GM12878 (cell line): ENCODE measurements around the gene UNC13D. TPM values are rescaled to one million over a fixed set of nuclear protein-coding genes. Genes with fewer than 3 reads are reported as not detected.

Source experiments
- ATAC-seq: fragments of 200-7000 bp; cut with Tn5 transposase; 3 replicates; pipeline ENCODE4 v1.9.1; 2020; ENCODE audit warnings: mild to moderate bottlenecking, moderate library complexity
- BruUV-seq: library from RNA; stranded (reverse); fragments of 400-500 nt; replicated peaks from 2 replicates; lab custom pipeline; 2021; lab: Mats Ljungman, UMichigan
- CTCF ChIA-PET: fragments of 300-600 bp; sonication (Branson Sonifier 250); formaldehyde crosslinking; extraction: SDS; loops from one replicate; lab custom pipeline; 2021; ENCODE audit warnings: inconsistent platforms; lab: Yijun Ruan, JAX
- POLR2A ChIA-PET: fragments of 350-600 bp; formaldehyde crosslinking; extraction: SDS; loops from one replicate; lab custom pipeline; 2021; ENCODE audit warnings: inconsistent platforms; lab: Charles Lee
- RAD21 ChIA-PET: fragments of 300-600 bp; sonication (Branson Sonifier 250); formaldehyde crosslinking; loops from one replicate; lab custom pipeline; 2023; ENCODE audit warnings: antibody characterized with exemption; ENCODE audit not compliant: unreplicated experiment; lab: Charles Lee
- SMC1A ChIA-PET: fragments of 300-600 bp; sonication (Branson Sonifier 250); formaldehyde crosslinking; loops from one replicate; lab custom pipeline; 2023; ENCODE audit not compliant: unreplicated experiment, uncharacterized antibody; lab: Charles Lee
- DNase-seq: peaks from one replicate; pipeline ENCODE4 v3.0.0-alpha.2; 2011; ENCODE audit warnings: low read depth, low spot score
- FAIRE-seq: peaks from 3 replicates; lab custom pipeline; 2011; peaks lifted over from hg19 to GRCh38; lab: Jason Lieb, UNC
- H2AFZ ChIP-seq: 2 replicates; pipeline ENCODE4 v1.6.0; 2011; ENCODE audit warnings: low read depth, low read length, control low read depth; ENCODE audit not compliant: control insufficient read depth
- H3K27ac ChIP-seq: 2 replicates; pipeline ENCODE4 v1.5.1; 2011; ENCODE audit warnings: control low read depth; ENCODE audit not compliant: control insufficient read depth, insufficient read depth
- H3K27me3 ChIP-seq, 2 experiments: replicated peaks in 1 of 2; 2 replicates each; pipeline versions ENCODE4 v1.6.0 to v1.6.1; 2011; ENCODE audit warnings: low read length in 1 of 2; ENCODE audit not compliant: control insufficient read depth in 2 of 2, insufficient read depth in 2 of 2
- H3K36me3 ChIP-seq, 2 experiments: 2 replicates each; pipeline ENCODE4 v1.5.1; 2011; ENCODE audit warnings: low read length in 1 of 2; ENCODE audit not compliant: control insufficient read depth in 2 of 2, insufficient read depth in 2 of 2
- H3K4me1 ChIP-seq: 2 replicates; pipeline ENCODE4 v1.6.1; 2011; ENCODE audit warnings: mild to moderate bottlenecking, low read length, moderate library complexity, mixed read lengths; ENCODE audit not compliant: control insufficient read depth, insufficient read depth
- H3K4me2 ChIP-seq: 2 replicates; pipeline ENCODE4 v1.6.0; 2011; ENCODE audit warnings: control low read depth; ENCODE audit not compliant: control insufficient read depth, insufficient read depth
- H3K4me3 ChIP-seq: fragments of 200-600 bp; sonication (generic); 2 replicates; pipeline ENCODE4 v1.5.1; 2016
- H3K79me2 ChIP-seq: 2 replicates; pipeline ENCODE4 v1.6.0; 2011; ENCODE audit warnings: low read length; ENCODE audit not compliant: control insufficient read depth, insufficient read depth
- H3K9ac ChIP-seq: 2 replicates; pipeline ENCODE4 v1.8.0; 2011; ENCODE audit warnings: low read length, control low read depth, mixed read lengths; ENCODE audit not compliant: control insufficient read depth, insufficient read depth
- H3K9me3 ChIP-seq: replicated peaks from 3 replicates; pipeline ENCODE4 v1.5.1; 2011; ENCODE audit warnings: mild to moderate bottlenecking, low read length; ENCODE audit not compliant: control insufficient read depth, insufficient read depth
- H4K20me1 ChIP-seq: 2 replicates; pipeline ENCODE4 v1.6.0; 2011; ENCODE audit not compliant: control insufficient read depth, insufficient read depth
- CEBPB ChIP-seq, 2 experiments: fragments of 150-350 bp in 1 of 2; IDR thresholded peaks; 2 replicates each; pipeline ENCODE4 v1.6.1; 2012 to 2014; ENCODE audit warnings: low read depth in 2 of 2, low read length in 2 of 2, borderline replicate concordance in 1 of 2, inconsistent platforms in 1 of 2
- HSF1 ChIP-seq: fragments of 150-350 bp; IDR thresholded peaks from 2 replicates; pipeline ENCODE4 v1.6.1; 2014; ENCODE audit warnings: mild to moderate bottlenecking, low read depth, low read length
- POLR2A ChIP-seq: IDR thresholded peaks from 2 replicates; pipeline ENCODE4 v1.6.1; 2011; ENCODE audit warnings: low read depth, mild to moderate bottlenecking, low read length
- SUZ12 ChIP-seq: fragments of 200-600 bp; sonication (generic); IDR thresholded peaks from one replicate; pipeline ENCODE4 v1.6.1; 2018; ENCODE audit warnings: antibody characterized with exemption, mild to moderate bottlenecking; ENCODE audit not compliant: unreplicated experiment
- TCF3 ChIP-seq: IDR thresholded peaks from 2 replicates; pipeline ENCODE4 v1.6.1; 2012; ENCODE audit warnings: low read depth, mild to moderate bottlenecking, low read length, borderline replicate concordance; ENCODE audit not compliant: insufficient read depth
- WGBS: methylation state at CpG from one replicate; pipeline ENCODE4 v1.1.6; 2016; ENCODE audit warnings: low lambda C conversion rate; ENCODE audit not compliant: insufficient replicate concordance, insufficient coverage; ENCODE audit errors: missing lambda C conversion rate; 5-methylcytosine and 5-hydroxymethylcytosine counted together
- in situ Hi-C: fragments of 300-500 bp; cut with MboI; formaldehyde crosslinking; loops from 9 replicates; pipeline ENCODE4 v1.14.3; 2018; ENCODE audit warnings: mixed read lengths
- intact Hi-C: fragments of 100-400 bp; cut with micrococcal nuclease; formaldehyde crosslinking; loops from one replicate; pipeline ENCODE4 v1.14.2; 2022; ENCODE audit not compliant: unreplicated experiment
- polyA plus RNA-seq, 11 experiments: library from polyadenylated mRNA; depleted of rRNA in 4 of 11; unstranded in 6 of 11; stranded (reverse) in 5 of 11; fragments of >200 nt; fragmentation: Nextera tagmentation in 4 of 11; fragmentation: Illumina TruSeq in 1 of 11; extraction: Ambion mirVana in 4 of 11; extraction: Trizol in 1 of 11; gene quantifications; 1 replicate in 1 of 11; 2 replicates in 10 of 11; pipeline versions ENCODE4 v1.2.1 to v1.2.3, GENCODE V29; 2011 to 2016; ENCODE audit warnings: inconsistent platforms in 2 of 11, missing spikeins in 2 of 11, low read depth in 1 of 11
- total RNA-seq, 4 experiments: library from RNA; depleted of rRNA in 3 of 4; stranded (reverse); fragments of >200 nt in 3 of 4; fragmentation: Illumina TruSeq in 1 of 4; extraction: Trizol in 1 of 4; gene quantifications; 2 replicates each; pipeline versions ENCODE4 v1.2.1 to v1.2.3, GENCODE V29; 2013 to 2021

The UNC13D gene
- total and polyA plus RNA-seq, 10 of the 15 experiments (the other 5 are each of a cell fraction or from before 2014, with no cell fraction given), result 0.32 to 63.9 (median 25.2) TPM

DNA sequence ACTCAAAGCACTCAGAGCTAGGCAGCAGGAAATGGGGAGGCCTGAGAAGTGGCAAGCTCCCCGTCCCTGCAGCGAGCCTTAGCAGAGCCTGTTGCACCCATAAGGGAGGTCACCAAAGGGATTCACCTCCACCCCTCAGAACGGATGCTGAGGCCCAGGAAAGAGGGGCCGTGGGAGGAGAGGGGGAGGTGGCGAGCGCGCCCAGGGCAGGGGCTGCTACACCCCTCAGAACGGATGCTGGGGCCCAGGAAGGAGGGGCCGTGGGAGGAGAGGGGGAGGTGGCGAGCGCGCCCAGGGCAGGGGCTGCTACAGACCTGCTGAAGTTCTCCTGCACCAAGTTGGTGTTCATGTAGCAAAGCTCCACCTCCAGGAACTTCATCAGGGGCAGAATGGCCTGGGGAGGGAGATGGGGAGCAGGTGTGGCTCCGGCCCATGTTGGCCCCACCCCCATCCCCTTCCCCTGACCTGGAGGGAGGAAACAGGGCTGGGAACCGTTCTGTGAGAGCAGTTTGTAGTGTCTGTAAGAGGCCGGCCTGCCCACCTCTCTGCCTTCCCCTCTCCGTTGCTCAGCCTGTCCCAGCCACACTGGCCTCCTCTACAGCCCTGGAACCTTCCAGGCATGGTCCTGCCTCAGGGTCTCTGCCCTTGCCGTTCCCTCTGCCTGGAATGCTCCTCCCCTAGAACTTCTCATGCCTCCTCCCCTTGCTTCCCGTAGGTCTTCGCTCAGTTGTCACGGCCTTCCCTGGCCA lies 11.4 kb downstream of the UNC13D start:
- Histone ChIP-seq H3K79me2 (no peaks in the 10 kb centered on the region), H3K4me3 (no peak overlapping the region), H4K20me1 (no peaks in the 10 kb centered on the region), H3K9ac (no peak overlapping the region), H3K27me3 (no peaks in the 10 kb centered on the region), H3K4me1 (no peaks in the 10 kb centered on the region), H3K36me3 (peaks cover 3 to 8% of the 10 kb centered on the region in 2 experiments; a peak in 3 of 4 replicates), H3K27ac (0 out of 2 replicates have a peak overlapping the region, but pooled peaks have one; percentile 4), H3K9me3 (no peaks in the 10 kb centered on the region), H3K4me2 (no peak overlapping the region), H2AFZ (no peak overlapping the region)
- intact Hi-C loops (no loop called here), in situ Hi-C loops (no loop called here)
- ChIA-PET SMC1A (interaction anchor here (1.0 to 1.3 kb wide), 2 partner anchors 11 to 41 kb away, joined by 3 to 4 read pairs; no protein-coding TSS in a partner anchor), POLR2A (interaction anchor here (0.6 to 1.0 kb wide), 6 partner anchors 13 to 79 kb away, joined by 3 to 4 read pairs (median 3); no protein-coding TSS in a partner anchor), RAD21 (interaction anchor here (0.7 to 1.6 kb wide), 3 partner anchors 12 to 56 kb away, joined by 3 to 4 read pairs (median 4); no protein-coding TSS in a partner anchor), CTCF (interaction anchor here (0.7 kb wide), 1 partner anchor 26 kb away, joined by 3 read pairs; no protein-coding TSS in a partner anchor)
- BruUV-seq, result no TSS peak
- FAIRE-seq (no peak), ATAC-seq (peak; percentile 50), DNase-seq (no peak)
- TF ChIP-seq POLR2A, result 0 out of 2 replicates have a peak, but pooled peaks have one; percentile 9
- no peak for TF ChIP-seq SUZ12
- WGBS, result 65% methylated on average over 20 of the region's 20 CpGs

DNA sequence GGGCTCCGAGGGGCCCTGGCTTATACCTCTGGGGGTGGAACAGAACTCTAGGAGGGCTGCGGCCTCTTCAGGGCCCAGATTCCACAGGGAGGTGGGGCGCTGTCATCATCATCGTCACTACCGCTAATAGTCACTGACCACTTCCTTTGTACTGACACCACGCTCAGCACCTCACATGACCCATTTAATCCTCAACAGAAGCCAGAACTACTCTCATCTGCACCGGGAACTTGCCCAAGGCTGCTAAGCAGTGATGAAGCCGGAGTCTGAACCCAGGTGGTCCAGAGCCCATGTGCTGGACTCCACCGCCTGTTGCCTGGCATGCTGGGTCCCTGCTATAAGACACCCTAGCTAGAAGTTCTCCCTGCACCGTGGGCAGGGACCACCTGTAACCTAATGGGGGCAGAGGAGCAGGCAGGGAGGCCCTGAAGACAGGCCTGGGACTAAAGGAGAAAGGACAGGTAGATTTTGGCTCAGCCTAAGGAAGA lies 12.0 kb downstream of the UNC13D start:
- Histone ChIP-seq H3K27ac (0 out of 2 replicates have a peak overlapping the region, but pooled peaks have one; percentile 4), H3K9ac (no peak overlapping the region), H3K27me3 (no peaks in the 10 kb centered on the region), H3K4me1 (no peaks in the 10 kb centered on the region), H3K9me3 (no peaks in the 10 kb centered on the region), H3K4me2 (no peak overlapping the region), H3K36me3 (peaks cover 3 to 8% of the 10 kb centered on the region in 2 experiments; a peak in 3 of 4 replicates), H3K79me2 (no peaks in the 10 kb centered on the region), H3K4me3 (no peak overlapping the region), H2AFZ (no peak overlapping the region), H4K20me1 (no peaks in the 10 kb centered on the region)
- WGBS, result 75% methylated on average over 10 of the region's 10 CpGs
- FAIRE-seq, result no peak
- ChIA-PET RAD21 (interaction anchor here (0.7 to 0.8 kb wide), 2 partner anchors 13 to 16 kb away, joined by 3 to 4 read pairs; no protein-coding TSS in a partner anchor), CTCF (no interaction called here), POLR2A (interaction anchor here (0.6 to 1.0 kb wide), 4 partner anchors 12 to 65 kb away, joined by 3 read pairs; no protein-coding TSS in a partner anchor), SMC1A (interaction anchor here (1.0 to 1.3 kb wide), 2 partner anchors 11 to 41 kb away, joined by 3 to 4 read pairs; no protein-coding TSS in a partner anchor)
- BruUV-seq, result no TSS peak
- TF ChIP-seq CEBPB (IDR thresholded peaks at IDR 0.05; ENCODE audit: borderline replicate concordance in 1 of 2, low read depth in 2 of 2, low read length in 2 of 2), result no peak
- no peak for TF ChIP-seq SUZ12
- no peak for TF ChIP-seq TCF3
- TF ChIP-seq HSF1, result no peak
- ATAC-seq, result peak; percentile 11
- no peak for DNase-seq
- intact Hi-C loops, result no loop called here
- in situ Hi-C loops, result no loop called here
